Measurements from ENCODE around the gene ATP13A5. TPM values are rescaled to one million over a fixed set of nuclear protein-coding genes. Genes with fewer than 3 reads are reported as not detected.

Gene ATP13A5
- total and polyA plus RNA-seq, 3 donors from 2014 or later = 0.16 to 0.26 (median 0.25) TPM

- WGBS, 2 donors = 85 to 96% methylated on average over 4 of the region's 4 CpGs
- Histone ChIP-seq H3K27me3 (no peaks in the 10 kb centered on the region), H3K9me3 (no peaks in the 10 kb centered on the region), H3K4me3 (no peak overlapping the region), H3K27ac (no peak overlapping the region), H3K36me3 (ENCODE audit: low read depth, missing control alignments) (no peaks in the 10 kb centered on the region), H3K4me1 (no peaks in the 10 kb centered on the region)
- no peak for DNase-seq
- TF ChIP-seq, protein P1, sequence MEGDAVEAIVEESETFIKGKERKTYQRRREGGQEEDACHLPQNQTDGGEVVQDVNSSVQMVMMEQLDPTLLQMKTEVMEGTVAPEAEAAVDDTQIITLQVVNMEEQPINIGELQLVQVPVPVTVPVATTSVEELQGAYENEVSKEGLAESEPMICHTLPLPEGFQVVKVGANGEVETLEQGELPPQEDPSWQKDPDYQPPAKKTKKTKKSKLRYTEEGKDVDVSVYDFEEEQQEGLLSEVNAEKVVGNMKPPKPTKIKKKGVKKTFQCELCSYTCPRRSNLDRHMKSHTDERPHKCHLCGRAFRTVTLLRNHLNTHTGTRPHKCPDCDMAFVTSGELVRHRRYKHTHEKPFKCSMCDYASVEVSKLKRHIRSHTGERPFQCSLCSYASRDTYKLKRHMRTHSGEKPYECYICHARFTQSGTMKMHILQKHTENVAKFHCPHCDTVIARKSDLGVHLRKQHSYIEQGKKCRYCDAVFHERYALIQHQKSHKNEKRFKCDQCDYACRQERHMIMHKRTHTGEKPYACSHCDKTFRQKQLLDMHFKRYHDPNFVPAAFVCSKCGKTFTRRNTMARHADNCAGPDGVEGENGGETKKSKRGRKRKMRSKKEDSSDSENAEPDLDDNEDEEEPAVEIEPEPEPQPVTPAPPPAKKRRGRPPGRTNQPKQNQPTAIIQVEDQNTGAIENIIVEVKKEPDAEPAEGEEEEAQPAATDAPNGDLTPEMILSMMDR (IDR thresholded peaks at IDR 0.05) = no peak
- no peak for TF ChIP-seq POLR2A (IDR thresholded peaks at IDR 0.05)
- intact Hi-C loops (cut with DNase I; ENCODE audit: low total_unique reads) = no loop called here
These were observed 34.8 kb downstream of the ATP13A5 start for GRCh38 chr3:193343726-193344222.

DNA sequence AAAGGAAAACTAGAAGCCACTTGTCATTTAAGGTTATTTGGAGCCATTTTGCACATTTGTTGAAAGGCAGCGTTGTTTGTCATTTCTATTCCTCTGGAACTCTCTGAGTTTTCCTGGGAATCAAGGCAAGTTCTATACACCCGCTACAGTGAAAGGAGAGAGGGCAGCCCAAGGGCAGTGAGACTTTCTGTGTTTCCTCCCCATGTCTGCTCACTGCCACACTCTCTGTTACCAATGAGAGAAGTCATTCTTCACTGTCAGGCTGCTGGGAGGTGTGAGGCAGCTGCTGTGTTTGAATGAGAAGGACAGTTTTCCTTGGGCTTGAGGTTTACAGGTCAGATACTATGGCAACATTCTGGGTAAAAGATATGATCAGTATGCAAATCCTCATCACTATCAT is 36.0 kb downstream of the ATP13A5 start:
- Histone ChIP-seq H3K36me3 (ENCODE audit: low read depth, missing control alignments) (no peaks in the 10 kb centered on the region), H3K27me3 (no peaks in the 10 kb centered on the region), H3K9me3 (no peaks in the 10 kb centered on the region), H3K27ac (no peak overlapping the region), H3K4me3 (no peak overlapping the region), H3K4me1 (no peaks in the 10 kb centered on the region)
- 64 to 71% methylated on average over 2 of the region's 2 CpGs for WGBS, 2 donors
- intact Hi-C loops (cut with DNase I; ENCODE audit: low total_unique reads) = no loop called here
- no peak for DNase-seq
- TF ChIP-seq, protein P1 (IDR thresholded peaks at IDR 0.05) = no peak
- no peak for TF ChIP-seq POLR2A (IDR thresholded peaks at IDR 0.05)

- no peaks in the 10 kb centered on the region for H3K27me3 ChIP-seq
- H3K9me3 ChIP-seq = no peaks in the 10 kb centered on the region
- no peak overlapping the region for H3K27ac ChIP-seq
- H3K36me3 ChIP-seq (ENCODE audit: low read depth, missing control alignments) = no peaks in the 10 kb centered on the region
- no peak overlapping the region for H3K4me3 ChIP-seq
- intact Hi-C loops (cut with DNase I; ENCODE audit: low total_unique reads) = no loop called here
- no peak for DNase-seq
- H3K4me1 ChIP-seq = peaks cover 8% of the 10 kb centered on the region
- WGBS, 2 donors = 83 to 88% methylated on average over 1 of the region's 1 CpG
- no peak for TF ChIP-seq POLR2A (IDR thresholded peaks at IDR 0.05)
- TF ChIP-seq, protein P1 (IDR thresholded peaks at IDR 0.05) = no peak
These were observed 43.5 kb downstream of the ATP13A5 start for GRCh38 chr3:193335031-193335430.

DNA sequence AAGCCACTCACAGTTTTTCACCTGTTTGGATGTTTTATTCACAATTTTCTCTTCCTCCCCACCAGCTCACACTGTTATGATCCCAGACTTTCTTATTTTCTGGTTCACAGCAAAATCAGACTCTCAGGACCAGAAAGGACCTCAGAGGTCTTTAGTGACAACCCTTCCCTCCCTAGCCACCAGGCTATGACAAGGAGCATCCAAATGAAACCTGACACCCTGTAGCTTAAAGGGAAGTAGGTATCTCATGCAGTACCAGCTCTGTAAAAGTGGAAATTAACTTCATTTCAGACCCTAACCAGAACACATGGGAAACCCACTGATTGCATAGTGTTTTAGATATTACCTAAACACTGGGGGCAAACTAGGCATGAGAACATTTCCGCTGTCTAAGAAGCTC is 45.3 kb downstream of the ATP13A5 start:
- TF ChIP-seq, protein P1 (IDR thresholded peaks at IDR 0.05) = no peak
- TF ChIP-seq POLR2A (IDR thresholded peaks at IDR 0.05) = no peak
- Histone ChIP-seq H3K4me3 (no peak overlapping the region), H3K27ac (no peak overlapping the region), H3K27me3 (no peaks in the 10 kb centered on the region), H3K4me1 (peaks cover 8% of the 10 kb centered on the region), H3K36me3 (ENCODE audit: low read depth, missing control alignments) (no peaks in the 10 kb centered on the region), H3K9me3 (no peaks in the 10 kb centered on the region)
- no peak for DNase-seq
- intact Hi-C loops (cut with DNase I; ENCODE audit: low total_unique reads) = no loop called here
- 78 to 92% methylated on average over 1 of the region's 1 CpG for WGBS, 2 donors

- intact Hi-C loops (cut with DNase I; ENCODE audit: low total_unique reads) = no loop called here
- Histone ChIP-seq H3K4me1 (peaks cover 8% of the 10 kb centered on the region), H3K9me3 (no peaks in the 10 kb centered on the region), H3K27me3 (no peaks in the 10 kb centered on the region), H3K36me3 (ENCODE audit: low read depth, missing control alignments) (no peaks in the 10 kb centered on the region), H3K27ac (no peak overlapping the region), H3K4me3 (no peak overlapping the region)
- WGBS, 2 donors = 72 to 85% methylated on average over 3 of the region's 3 CpGs
- TF ChIP-seq, protein P1 (IDR thresholded peaks at IDR 0.05) = no peak
- no peak for TF ChIP-seq POLR2A (IDR thresholded peaks at IDR 0.05)
- DNase-seq = no peak
These were observed 47.9 kb downstream of the ATP13A5 start for GRCh38 chr3:193330555-193331204.
